Superior temporal gyrus (tissue), 1 donor: ENCODE data around the gene MALT1.

Experiments
- DNase-seq: peaks from one replicate; pipeline ENCODE4 v3.0.0-alpha.2; 2016; ENCODE audit errors: extremely low spot score

MALT1 gene

GRCh38 chr18:58692422-58693185 is 21.3 kb downstream of the MALT1 start:
- no peak for DNase-seq

GRCh38 chr18:58694221-58694620 is 23.0 kb downstream of the MALT1 start:
- DNase-seq: no peak

- DNase-seq: no peak
Observed at GRCh38 chr18:58694720-58695468, 23.6 kb downstream of the MALT1 start.

DNA sequence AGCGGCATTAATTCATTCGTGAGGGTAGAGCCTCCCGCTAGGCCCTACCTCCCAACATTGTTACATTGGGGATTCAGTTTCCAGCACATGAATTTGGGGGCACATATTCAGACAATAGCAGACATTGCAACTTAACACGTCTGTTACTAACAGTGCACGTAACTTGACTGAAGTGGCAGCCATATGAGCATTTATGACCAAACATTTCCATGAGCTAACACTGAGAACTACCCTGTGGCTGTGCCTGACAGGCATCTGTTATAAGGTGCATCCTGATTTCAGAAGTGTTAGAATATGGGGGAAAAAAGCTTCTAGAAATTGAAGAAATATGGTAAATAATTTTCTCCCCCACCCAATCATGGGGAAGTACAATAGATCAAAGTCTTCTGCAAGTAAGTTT is 24.5 kb downstream of the MALT1 start:
- no peak for DNase-seq

- DNase-seq: no peak
Observed at GRCh38 chr18:58697146-58697545, 25.9 kb downstream of the MALT1 start.

DNA sequence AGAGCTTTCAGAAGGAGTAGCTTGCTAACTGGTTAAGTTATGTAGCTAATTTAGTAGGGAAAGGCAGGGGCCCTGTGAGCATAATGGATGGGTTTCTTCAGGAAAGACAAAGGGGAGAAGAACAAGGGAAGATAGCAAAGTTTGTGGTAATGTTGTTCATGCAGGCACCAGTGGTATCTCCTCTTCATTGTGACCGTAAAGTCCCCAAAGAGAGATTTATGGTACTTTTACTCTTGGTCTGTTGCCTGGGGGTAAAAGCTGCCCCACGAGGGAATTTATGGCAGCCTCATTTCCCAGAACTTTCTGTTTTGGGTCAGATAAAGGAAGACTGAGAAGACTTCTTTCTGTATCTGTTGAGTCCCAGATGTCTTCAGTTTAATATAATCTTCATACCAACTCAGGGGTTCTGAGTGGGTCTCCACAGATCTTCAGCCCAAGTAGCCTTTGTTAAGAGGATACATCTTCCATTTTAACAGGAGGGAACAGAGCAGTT is 27.5 kb downstream of the MALT1 start:
- DNase-seq: no peak

- DNase-seq: no peak
Observed at GRCh38 chr18:58699551-58699950, 28.3 kb downstream of the MALT1 start.

DNA sequence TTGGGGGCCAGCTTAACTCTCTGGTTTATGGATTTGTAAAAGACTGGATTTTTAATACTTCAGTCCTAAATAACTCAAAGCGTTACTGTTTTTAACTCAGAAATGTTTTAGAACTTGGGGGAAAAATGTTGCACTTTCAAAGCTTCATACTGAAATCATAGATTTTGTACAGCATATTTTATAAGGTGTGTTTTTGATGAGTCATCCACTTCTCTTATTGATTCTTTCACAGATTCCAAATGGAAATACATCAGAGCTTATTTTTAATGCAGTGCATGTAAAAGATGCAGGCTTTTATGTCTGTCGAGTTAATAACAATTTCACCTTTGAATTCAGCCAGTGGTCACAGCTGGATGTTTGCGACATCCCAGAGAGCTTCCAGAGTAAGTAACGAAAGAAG is 28.9 kb downstream of the MALT1 start:
- no peak for DNase-seq

GRCh38 chr18:58712930-58713329 is 41.7 kb downstream of the MALT1 start:
- no peak for DNase-seq

DNA sequence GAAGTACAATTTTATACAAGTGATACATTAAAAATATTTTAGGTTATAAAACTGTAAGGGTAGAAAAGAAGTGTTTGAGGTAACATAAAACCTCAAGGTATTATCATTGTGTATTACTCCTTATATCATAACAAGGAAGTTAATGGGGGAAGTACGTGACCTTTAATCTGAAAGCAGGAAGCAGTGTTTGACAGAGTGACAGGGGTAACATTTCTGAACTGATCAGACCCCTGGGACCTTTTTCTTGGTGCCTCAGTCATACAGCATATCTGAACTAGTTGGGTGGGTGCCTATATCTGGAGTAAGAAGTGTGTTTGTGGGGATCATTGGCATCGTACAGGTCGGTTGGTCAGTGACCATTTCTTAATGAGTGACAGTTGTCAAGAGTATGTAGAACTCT is 43.0 kb downstream of the MALT1 start:
- DNase-seq: no peak

- DNase-seq: no peak
Observed at GRCh38 chr18:58714821-58715220, 43.6 kb downstream of the MALT1 start.

DNA sequence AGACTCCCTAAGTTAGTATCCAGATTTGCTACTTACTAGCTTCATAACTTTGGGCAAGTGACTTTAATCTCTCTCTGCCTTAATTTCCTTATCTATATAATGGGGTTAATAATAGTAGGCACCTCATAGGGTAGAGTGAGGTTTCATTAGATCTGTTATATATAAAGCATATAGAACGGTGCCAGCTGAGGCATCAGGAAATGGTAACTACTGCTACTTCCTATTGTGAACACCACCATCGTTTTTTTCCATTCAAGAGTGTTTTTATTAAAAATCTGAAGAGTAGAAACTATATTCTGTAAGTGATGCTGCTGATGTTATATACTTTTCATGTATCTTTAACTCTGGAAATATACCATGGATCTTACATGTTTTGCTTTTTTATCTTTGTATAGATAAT is 44.3 kb downstream of the MALT1 start:
- no peak for DNase-seq

GRCh38 chr18:58716060-58716756 is 44.9 kb downstream of the MALT1 start:
- DNase-seq: no peak

DNA sequence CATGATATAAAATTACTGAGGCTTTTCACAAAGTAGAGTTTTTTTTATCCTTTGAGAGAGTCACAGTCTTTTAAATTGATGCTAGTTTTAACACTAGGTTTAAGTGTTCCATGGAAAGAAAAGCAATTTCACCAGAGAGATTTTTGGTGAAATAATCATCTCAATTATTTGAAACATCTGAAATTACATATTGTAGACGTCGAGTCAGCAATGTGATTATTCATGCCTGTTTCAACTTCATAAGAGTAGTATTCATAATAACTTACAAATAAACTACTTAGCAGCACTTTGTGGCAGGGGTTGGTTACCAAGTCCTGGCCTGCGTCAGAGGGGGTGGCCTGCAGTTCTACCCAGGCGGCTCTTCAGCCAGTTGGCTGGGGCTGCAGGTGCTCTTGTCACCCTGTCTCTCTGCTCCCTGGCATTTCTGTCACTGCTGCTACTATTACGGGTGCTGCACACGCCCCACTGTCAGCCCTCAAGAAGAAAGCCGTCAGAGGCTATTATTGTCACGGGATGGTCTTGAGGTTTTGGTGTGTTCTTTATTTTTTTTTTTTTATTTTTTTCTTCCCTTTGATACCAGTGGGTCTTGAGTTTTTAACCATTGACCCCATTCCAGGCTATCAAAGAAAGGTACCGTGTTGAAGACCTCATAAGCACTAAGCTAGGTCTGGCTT is 50.4 kb downstream of the MALT1 start:
- DNase-seq: no peak

DNA sequence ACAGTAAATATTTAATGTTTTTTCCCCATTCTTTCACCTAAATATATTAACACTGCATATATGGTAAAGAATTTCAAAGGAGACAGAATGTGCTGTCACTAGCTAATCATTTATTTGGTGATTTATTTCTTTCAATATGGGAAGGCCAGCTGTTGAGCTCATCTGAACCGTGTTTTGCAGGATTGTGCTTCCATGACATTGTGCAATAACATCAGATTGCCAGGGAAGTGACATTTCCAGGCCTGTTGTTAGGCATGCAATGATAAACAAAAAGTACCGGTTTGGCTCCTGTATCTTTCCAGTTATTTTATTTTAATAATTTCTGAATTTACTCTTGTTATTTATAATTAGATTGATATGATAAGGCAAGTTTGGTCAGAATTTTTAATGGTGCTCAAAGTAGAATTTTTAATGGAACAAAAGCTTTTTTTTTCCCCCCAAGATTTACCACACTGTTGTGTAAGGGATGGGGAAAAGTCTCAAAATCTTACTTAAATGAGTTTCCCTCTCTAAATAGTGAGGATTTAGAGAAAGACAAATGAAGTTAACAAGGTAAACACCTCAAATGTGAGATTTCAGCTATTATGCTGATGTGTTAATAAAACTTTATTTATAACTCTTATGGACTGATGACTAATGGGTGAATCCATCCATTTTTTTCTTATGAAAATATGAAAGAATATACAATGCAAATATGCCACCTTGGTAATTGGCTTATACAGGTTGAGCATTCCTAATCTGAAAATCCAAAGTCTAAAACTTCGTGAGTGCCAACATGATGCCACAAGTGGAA is 52.7 kb downstream of the MALT1 start:
- no peak for DNase-seq

GRCh38 chr18:58726671-58727070 is 55.4 kb downstream of the MALT1 start:
- DNase-seq: no peak

DNA sequence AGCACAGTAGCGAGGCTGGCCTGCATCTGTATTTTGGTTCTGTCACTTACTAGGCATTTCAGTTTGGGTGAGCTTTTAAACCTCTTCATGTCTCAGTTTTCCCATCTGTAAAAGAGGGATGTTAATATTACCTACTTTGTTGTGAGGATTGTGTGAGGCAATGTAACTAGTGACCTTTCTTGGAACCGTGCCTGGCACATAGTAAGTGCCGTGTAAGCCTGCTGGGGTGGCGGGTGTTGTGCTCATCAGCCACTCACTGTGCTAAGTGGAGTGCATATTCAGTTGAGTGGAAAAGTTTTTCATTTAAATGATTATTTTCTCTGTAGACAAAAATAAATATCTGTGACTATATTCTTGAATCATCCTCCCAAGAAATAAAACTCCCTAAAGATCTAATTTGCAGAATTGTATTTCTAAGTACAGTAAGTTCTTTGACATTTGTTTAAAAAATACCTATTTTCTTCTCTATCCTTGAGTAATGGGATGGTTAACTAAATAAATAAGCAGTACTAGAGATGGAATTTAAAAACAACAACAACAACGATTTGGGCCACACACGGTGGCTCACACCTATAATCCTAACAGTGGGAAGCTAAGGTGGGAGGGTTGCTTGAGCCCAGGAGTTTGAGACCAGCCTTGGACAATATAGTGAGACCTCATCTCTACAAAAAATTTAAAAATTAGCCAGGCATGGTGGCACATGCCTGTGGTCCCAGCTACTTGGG is 56.7 kb downstream of the MALT1 start:
- no peak for DNase-seq

GRCh38 chr18:58728719-58729118 is 57.5 kb downstream of the MALT1 start:
- DNase-seq: no peak

- no peak for DNase-seq
Observed at GRCh38 chr18:58730618-58731017, 59.4 kb downstream of the MALT1 start.

- DNase-seq: no peak
Observed at GRCh38 chr18:58732471-58732870, 61.2 kb downstream of the MALT1 start.

DNA sequence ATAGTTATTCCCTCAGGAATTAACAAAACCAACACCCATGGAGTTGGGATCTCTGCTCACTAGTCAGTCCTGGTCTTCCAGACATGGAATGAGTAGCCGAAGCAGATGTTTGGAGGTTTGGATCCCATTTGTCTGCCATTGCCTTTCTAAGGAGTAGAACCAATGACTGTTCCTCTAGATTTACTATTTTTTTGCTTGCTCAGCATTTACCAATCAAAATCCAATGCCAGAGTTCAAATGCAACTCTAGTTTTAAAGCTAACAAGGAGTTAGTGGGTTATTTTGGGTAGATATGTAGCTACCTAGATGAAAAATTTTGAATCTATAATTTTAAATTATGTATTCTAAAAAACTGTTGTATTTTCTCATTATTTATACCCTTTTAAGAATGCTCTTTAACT is 62.6 kb downstream of the MALT1 start:
- no peak for DNase-seq
